HepG2 (cell line): ENCODE data around the gene B4GALT2. TPM values are rescaled to one million over a fixed set of nuclear protein-coding genes. Genes with fewer than 3 reads are reported as not detected.

Experiments used
- ATAC-seq: fragments of 200-7000 bp; cut with Tn5 transposase; 3 replicates; pipeline ENCODE4 v1.9.1; 2020; ENCODE audit warnings: mild to moderate bottlenecking, moderate library complexity
- BruUV-seq: library from RNA; stranded (reverse); fragments of 400-500 nt; replicated peaks from 2 replicates; lab custom pipeline; 2021; lab: Mats Ljungman, UMichigan
- CTCF ChIA-PET: fragments of 300-600 bp; formaldehyde crosslinking; extraction: SDS; loops from one replicate; lab custom pipeline; 2021; ENCODE audit warnings: low total read pairs, inconsistent platforms, low intra/inter-chr PET ratio; lab: Yijun Ruan, JAX
- POLR2A ChIA-PET: fragments of 350-600 bp; sonication (Branson Sonifier 250); formaldehyde crosslinking; loops from one replicate; lab custom pipeline; 2020; ENCODE audit warnings: antibody characterized with exemption, inconsistent platforms; lab: Yijun Ruan, JAX
- DNase-seq: peaks from one replicate; pipeline ENCODE4 v3.0.0-alpha.2; 2015; ENCODE audit warnings: low spot score
- FAIRE-seq: peaks from 3 replicates; lab custom pipeline; 2011; peaks lifted over from hg19 to GRCh38; lab: Jason Lieb, UNC
- H2AFZ ChIP-seq: one replicate; pipeline ENCODE4 v1.6.1; 2011; ENCODE audit warnings: low read length, inconsistent platforms
- H3K27ac ChIP-seq: fragments of 300-600 bp; 3 replicates; pipeline ENCODE4 v1.8.0; 2011; ENCODE audit warnings: mixed run types, mild to moderate bottlenecking, mixed read lengths, low read length, inconsistent platforms; ENCODE audit not compliant: insufficient read depth; ENCODE audit errors: extremely low read length
- H3K27me3 ChIP-seq, 2 experiments: fragments of 200-600 bp in 1 of 2; 2 replicates in 1 of 2; 3 replicates in 1 of 2; pipeline versions ENCODE4 v1.6.0 to v1.8.0; 2011; ENCODE audit warnings: low read length in 2 of 2, mild to moderate bottlenecking in 2 of 2, moderate library complexity in 2 of 2, inconsistent platforms in 1 of 2; ENCODE audit not compliant: insufficient read depth in 2 of 2, control insufficient read depth in 1 of 2
- H3K36me3 ChIP-seq, 2 experiments: fragments of 200-600 bp in 1 of 2; replicated peaks in 1 of 2; 2 replicates in 1 of 2; 3 replicates in 1 of 2; pipeline versions ENCODE4 v1.5.1 to v1.8.0; 2011; ENCODE audit warnings: low read length in 2 of 2, inconsistent platforms in 1 of 2; ENCODE audit not compliant: insufficient read depth in 2 of 2, control insufficient read depth in 1 of 2
- H3K4me1 ChIP-seq: 2 replicates; pipeline ENCODE4 v1.5.1; 2012; ENCODE audit warnings: low read length, inconsistent platforms; ENCODE audit not compliant: insufficient read depth
- H3K4me2 ChIP-seq: 2 replicates; pipeline ENCODE4 v1.6.0; 2011; ENCODE audit warnings: low read depth, low read length, inconsistent platforms
- H3K4me3 ChIP-seq, 3 experiments: fragments of 200-600 bp in 1 of 3; sonication (generic), shearing (Covaris generic) in 1 of 3; replicated peaks in 1 of 3; 2 replicates each; pipeline ENCODE4 v1.5.1; 2011 to 2016; ENCODE audit warnings: low read length in 3 of 3, inconsistent platforms in 2 of 3, low read depth in 2 of 3, mild to moderate bottlenecking in 2 of 3, control low read depth in 1 of 3, mixed read lengths in 1 of 3; ENCODE audit not compliant: insufficient read depth in 1 of 3
- H3K79me2 ChIP-seq: one replicate; pipeline ENCODE4 v1.6.1; 2011; ENCODE audit warnings: low read length, inconsistent platforms; ENCODE audit not compliant: insufficient read depth
- H3K9ac ChIP-seq: 2 replicates; pipeline ENCODE4 v1.6.0; 2011; ENCODE audit warnings: mild to moderate bottlenecking, low read depth, low read length, inconsistent platforms; ENCODE audit not compliant: insufficient read depth
- H3K9me3 ChIP-seq: 2 replicates; pipeline ENCODE4 v1.5.1; 2012; ENCODE audit warnings: mild to moderate bottlenecking, low read length
- H4K20me1 ChIP-seq: 2 replicates; pipeline ENCODE4 v1.6.0; 2011; ENCODE audit warnings: inconsistent platforms, mild to moderate bottlenecking, low read length, moderate library complexity; ENCODE audit not compliant: insufficient read depth
- CHD4 ChIP-seq: fragments of 200-600 bp; sonication (generic); IDR thresholded peaks from 2 replicates; pipeline ENCODE4 v1.7.0; 2017; ENCODE audit warnings: mild to moderate bottlenecking, low read length, borderline replicate concordance
- ESRRA ChIP-seq: sonication (generic); formaldehyde crosslinking; IDR thresholded peaks from 2 replicates; pipeline ENCODE4 v1.5.1; 2020; ENCODE audit warnings: mild to moderate bottlenecking, low read depth, missing genetic modification reagents
- FOXK2 ChIP-seq: fragments of 450-650 bp; IDR thresholded peaks from 2 replicates; pipeline ENCODE4 v1.6.1; 2016
- HMG20A ChIP-seq: IDR thresholded peaks from 2 replicates; pipeline ENCODE4 v1.6.1; 2016; ENCODE audit warnings: borderline replicate concordance
- HNRNPK ChIP-seq: fragments of 200-400 bp; formaldehyde crosslinking; IDR thresholded peaks from 2 replicates; pipeline ENCODE4 v1.6.1; 2018; ENCODE audit warnings: low read length, low read depth, moderate library complexity, mild to moderate bottlenecking; ENCODE audit not compliant: poor library complexity, severe bottlenecking
- MAZ ChIP-seq, 2 experiments: sonication (generic) in 1 of 2; formaldehyde crosslinking in 1 of 2; IDR thresholded peaks; 2 replicates each; pipeline versions ENCODE4 v1.5.0 to v1.6.1; 2012 to 2020; ENCODE audit warnings: low read depth in 2 of 2, mild to moderate bottlenecking in 2 of 2, borderline replicate concordance in 1 of 2, improper control_type of control experiment in 1 of 2, low read length in 1 of 2, missing genetic modification reagents in 1 of 2, moderate library complexity in 1 of 2
- PHF5A ChIP-seq: IDR thresholded peaks from one replicate; pipeline ENCODE4 v1.6.1; 2018; ENCODE audit warnings: low read depth, missing genetic modification reagents; ENCODE audit not compliant: unreplicated experiment
- SOX5 ChIP-seq: IDR thresholded peaks from 2 replicates; pipeline ENCODE4 v1.6.1; 2016; ENCODE audit warnings: borderline replicate concordance
- SYNCRIP ChIP-seq: fragments of 200-400 bp; formaldehyde crosslinking; IDR thresholded peaks from 2 replicates; pipeline ENCODE4 v1.6.1; 2018; ENCODE audit warnings: mild to moderate bottlenecking, low read depth, low read length; ENCODE audit not compliant: insufficient read depth
- TBX3 ChIP-seq: fragments of 450-650 bp; IDR thresholded peaks from 2 replicates; pipeline ENCODE4 v1.6.1; 2017; ENCODE audit warnings: antibody characterized with exemption, mild to moderate bottlenecking, inconsistent platforms, borderline replicate concordance
- whole genome bisulfite sequencing: methylation state at CpG from one replicate; pipeline ENCODE4 v1.1.6; 2017; ENCODE audit warnings: low lambda C conversion rate; 5-methylcytosine and 5-hydroxymethylcytosine counted together
- in situ Hi-C: cut with HindIII; loops from 2 replicates; pipeline ENCODE4 v1.10.0; 2017; ENCODE audit warnings: low pct_unique_long_range_greater_than_20kb; ENCODE audit not compliant: extremely low pct_ligation_motif_present
- intact Hi-C: fragments of 100-400 bp; cut with micrococcal nuclease; formaldehyde crosslinking; loops from one replicate; pipeline ENCODE4 v1.10.0; 2022; ENCODE audit not compliant: unreplicated experiment
- polyA plus RNA-seq, 8 experiments: library from polyadenylated mRNA; depleted of rRNA in 3 of 8; stranded (reverse) in 7 of 8; unstranded in 1 of 8; fragments of >200 nt; fragmentation: Illumina TruSeq in 4 of 8; extraction: Trizol in 4 of 8; gene quantifications; 2 replicates each; pipeline versions ENCODE4 v1.2.1 to v1.2.3, GENCODE V29; 2011 to 2016; ENCODE audit warnings: low read depth in 4 of 8, missing spikeins in 1 of 8, mixed read lengths in 1 of 8; ENCODE audit not compliant: insufficient read depth in 1 of 8
- total RNA-seq, 5 experiments: library from RNA; depleted of rRNA; stranded (reverse); fragments of >200 nt; fragmentation: Illumina TruSeq; extraction: Trizol; gene quantifications; 2 replicates each; pipeline ENCODE4 v1.2.3, GENCODE V29; 2016; ENCODE audit warnings: low read depth in 1 of 5
- TF ChIP-seq, protein P1 (sequence below): sonication (generic); formaldehyde crosslinking; IDR thresholded peaks from 2 replicates; pipeline ENCODE4 v1.4.0; 2020; ENCODE audit warnings: mild to moderate bottlenecking, missing genetic modification reagents
- TF ChIP-seq, protein P2 (sequence below): sonication (generic); formaldehyde crosslinking; IDR thresholded peaks from 2 replicates; pipeline ENCODE4 v1.4.0; 2020; ENCODE audit warnings: missing genetic modification reagents, borderline replicate concordance
- TF ChIP-seq, protein P3 (sequence below): sonication (generic); formaldehyde crosslinking; IDR thresholded peaks from 2 replicates; pipeline ENCODE4 v1.5.1; 2020; ENCODE audit warnings: mild to moderate bottlenecking, missing genetic modification reagents, borderline replicate concordance
- TF ChIP-seq, protein P4 (sequence below): IDR thresholded peaks from 2 replicates; pipeline ENCODE4 v1.6.1; 2016; ENCODE audit warnings: low read depth, control low read depth
- TF ChIP-seq, protein P5 (sequence below): sonication (generic); formaldehyde crosslinking; IDR thresholded peaks from 2 replicates; pipeline ENCODE4 v1.4.0; 2020; ENCODE audit warnings: missing genetic modification reagents
- TF ChIP-seq, protein P6 (sequence below): sonication (generic); formaldehyde crosslinking; IDR thresholded peaks from 2 replicates; pipeline ENCODE4 v1.8.0; 2022; ENCODE audit warnings: missing genetic modification reagents, mild to moderate bottlenecking, inconsistent platforms, borderline replicate concordance

Gene B4GALT2
- total and polyA plus RNA-seq, 2 of the 13 experiments (the other 11 are each of a cell fraction or from before 2014, with no cell fraction given), result 41.9 to 78.0 TPM

DNA sequence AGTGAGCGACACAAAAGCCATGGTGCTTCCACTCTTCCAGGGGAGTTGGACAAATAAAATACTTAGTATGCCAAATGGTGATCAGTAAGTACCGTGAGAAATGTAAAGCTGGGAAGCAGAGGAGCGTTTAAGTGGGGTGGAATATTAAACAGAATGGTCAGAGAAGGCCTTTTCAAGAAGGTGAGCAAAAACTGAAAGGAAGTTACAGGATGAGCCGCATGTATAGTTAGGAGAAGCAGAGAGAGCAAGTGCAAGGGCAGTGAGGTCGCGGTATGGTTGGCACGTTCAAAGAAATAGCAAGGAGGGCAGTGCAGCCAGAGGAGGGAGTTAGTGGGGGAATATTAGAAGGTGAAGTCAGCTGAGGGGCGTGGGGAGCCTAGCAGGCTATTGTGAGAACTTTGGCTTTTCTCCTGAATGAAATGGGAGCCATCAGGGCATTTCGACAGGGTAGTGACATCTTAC is 5.0 kb upstream of the B4GALT2 start:
- Histone ChIP-seq H3K27ac (peak overlapping the region; percentile 75), H3K4me1 (peaks cover 54% of the 10 kb centered on the region), H3K4me3 (peak overlapping the region; percentile 95 to 96 (median 95)), H3K9ac (peak overlapping the region; percentile 86), H3K27me3 (no peaks in the 10 kb centered on the region), H2AFZ (peak overlapping the region; percentile 31), H3K79me2 (peaks cover 36% of the 10 kb centered on the region), H3K9me3 (no peaks in the 10 kb centered on the region), H3K36me3 (peaks cover 3 to 12% of the 10 kb centered on the region in 2 experiments; a peak in 4 of 5 replicates), H4K20me1 (peaks cover 4% of the 10 kb centered on the region; the same call in 1 of the 2 replicates), H3K4me2 (peak overlapping the region; percentile 99)
- FAIRE-seq (no peak), ATAC-seq (no peak), DNase-seq (no peak)
- CTCF ChIA-PET, result no interaction called here
- no TSS peak for BruUV-seq
- WGBS, result 57% methylated on average over 9 of the region's 9 CpGs
- in situ Hi-C loops (no loop called here), intact Hi-C loops (no loop called here)
- POLR2A ChIA-PET, result interaction anchor here (1.3 to 4.1 kb wide), 4 partner anchors 27 to 324 kb away, joined by 3 to 15 read pairs (median 10); partner anchors contain the start of genes IPO13, KDM4A and SLC6A9
- TF ChIP-seq, protein P1, sequence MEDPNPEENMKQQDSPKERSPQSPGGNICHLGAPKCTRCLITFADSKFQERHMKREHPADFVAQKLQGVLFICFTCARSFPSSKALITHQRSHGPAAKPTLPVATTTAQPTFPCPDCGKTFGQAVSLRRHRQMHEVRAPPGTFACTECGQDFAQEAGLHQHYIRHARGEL (CRISPR knock-in tag), result no peak
- TF ChIP-seq, protein P2, sequence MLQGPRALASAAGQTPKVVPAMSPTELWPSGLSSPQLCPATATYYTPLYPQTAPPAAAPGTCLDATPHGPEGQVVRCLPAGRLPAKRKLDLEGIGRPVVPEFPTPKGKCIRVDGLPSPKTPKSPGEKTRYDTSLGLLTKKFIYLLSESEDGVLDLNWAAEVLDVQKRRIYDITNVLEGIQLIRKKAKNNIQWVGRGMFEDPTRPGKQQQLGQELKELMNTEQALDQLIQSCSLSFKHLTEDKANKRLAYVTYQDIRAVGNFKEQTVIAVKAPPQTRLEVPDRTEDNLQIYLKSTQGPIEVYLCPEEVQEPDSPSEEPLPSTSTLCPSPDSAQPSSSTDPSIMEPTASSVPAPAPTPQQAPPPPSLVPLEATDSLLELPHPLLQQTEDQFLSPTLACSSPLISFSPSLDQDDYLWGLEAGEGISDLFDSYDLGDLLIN (CRISPR knock-in tag), result no peak
- TF ChIP-seq SYNCRIP (no peak), HNRNPK (no peak), HMG20A (CRISPR knock-in tag) (no peak), FOXK2 (no peak), PHF5A (no peak), MAZ (IDR thresholded peaks at IDR 0.05; ENCODE audit: borderline replicate concordance, low read depth, low read length) (no peak), MAZ (CRISPR knock-in tag; IDR thresholded peaks at IDR 0.05; ENCODE audit: low read depth) (no peak), SOX5 (CRISPR knock-in tag) (0 out of 2 replicates have a peak, but pooled peaks have one; percentile 4), TBX3 (no peak), CHD4 (no peak), ESRRA (CRISPR knock-in tag) (no peak)
- TF ChIP-seq, protein P3, sequence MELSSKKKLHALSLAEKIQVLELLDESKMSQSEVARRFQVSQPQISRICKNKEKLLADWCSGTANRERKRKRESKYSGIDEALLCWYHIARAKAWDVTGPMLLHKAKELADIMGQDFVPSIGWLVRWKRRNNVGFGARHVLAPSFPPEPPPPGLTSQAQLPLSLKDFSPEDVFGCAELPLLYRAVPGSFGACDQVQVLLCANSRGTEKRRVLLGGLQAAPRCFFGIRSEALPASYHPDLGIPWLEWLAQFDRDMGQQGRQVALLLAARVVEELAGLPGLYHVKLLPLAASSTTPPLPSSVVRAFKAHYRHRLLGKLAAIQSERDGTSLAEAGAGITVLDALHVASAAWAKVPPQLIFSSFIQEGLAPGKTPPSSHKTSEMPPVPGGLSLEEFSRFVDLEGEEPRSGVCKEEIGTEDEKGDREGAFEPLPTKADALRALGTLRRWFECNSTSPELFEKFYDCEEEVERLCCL (CRISPR knock-in tag), result no peak
- TF ChIP-seq, protein P4, sequence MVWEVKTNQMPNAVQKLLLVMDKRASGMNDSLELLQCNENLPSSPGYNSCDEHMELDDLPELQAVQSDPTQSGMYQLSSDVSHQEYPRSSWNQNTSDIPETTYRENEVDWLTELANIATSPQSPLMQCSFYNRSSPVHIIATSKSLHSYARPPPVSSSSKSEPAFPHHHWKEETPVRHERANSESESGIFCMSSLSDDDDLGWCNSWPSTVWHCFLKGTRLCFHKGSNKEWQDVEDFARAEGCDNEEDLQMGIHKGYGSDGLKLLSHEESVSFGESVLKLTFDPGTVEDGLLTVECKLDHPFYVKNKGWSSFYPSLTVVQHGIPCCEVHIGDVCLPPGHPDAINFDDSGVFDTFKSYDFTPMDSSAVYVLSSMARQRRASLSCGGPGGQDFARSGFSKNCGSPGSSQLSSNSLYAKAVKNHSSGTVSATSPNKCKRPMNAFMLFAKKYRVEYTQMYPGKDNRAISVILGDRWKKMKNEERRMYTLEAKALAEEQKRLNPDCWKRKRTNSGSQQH (CRISPR knock-in tag), result 0 out of 2 replicates have a peak, but pooled peaks have one; percentile 52
- TF ChIP-seq, protein P5, sequence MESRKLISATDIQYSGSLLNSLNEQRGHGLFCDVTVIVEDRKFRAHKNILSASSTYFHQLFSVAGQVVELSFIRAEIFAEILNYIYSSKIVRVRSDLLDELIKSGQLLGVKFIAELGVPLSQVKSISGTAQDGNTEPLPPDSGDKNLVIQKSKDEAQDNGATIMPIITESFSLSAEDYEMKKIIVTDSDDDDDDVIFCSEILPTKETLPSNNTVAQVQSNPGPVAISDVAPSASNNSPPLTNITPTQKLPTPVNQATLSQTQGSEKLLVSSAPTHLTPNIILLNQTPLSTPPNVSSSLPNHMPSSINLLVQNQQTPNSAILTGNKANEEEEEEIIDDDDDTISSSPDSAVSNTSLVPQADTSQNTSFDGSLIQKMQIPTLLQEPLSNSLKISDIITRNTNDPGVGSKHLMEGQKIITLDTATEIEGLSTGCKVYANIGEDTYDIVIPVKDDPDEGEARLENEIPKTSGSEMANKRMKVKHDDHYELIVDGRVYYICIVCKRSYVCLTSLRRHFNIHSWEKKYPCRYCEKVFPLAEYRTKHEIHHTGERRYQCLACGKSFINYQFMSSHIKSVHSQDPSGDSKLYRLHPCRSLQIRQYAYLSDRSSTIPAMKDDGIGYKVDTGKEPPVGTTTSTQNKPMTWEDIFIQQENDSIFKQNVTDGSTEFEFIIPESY (CRISPR knock-in tag), result peak; percentile 41; the same call in 1 of the 2 replicates
- TF ChIP-seq, protein P6, sequence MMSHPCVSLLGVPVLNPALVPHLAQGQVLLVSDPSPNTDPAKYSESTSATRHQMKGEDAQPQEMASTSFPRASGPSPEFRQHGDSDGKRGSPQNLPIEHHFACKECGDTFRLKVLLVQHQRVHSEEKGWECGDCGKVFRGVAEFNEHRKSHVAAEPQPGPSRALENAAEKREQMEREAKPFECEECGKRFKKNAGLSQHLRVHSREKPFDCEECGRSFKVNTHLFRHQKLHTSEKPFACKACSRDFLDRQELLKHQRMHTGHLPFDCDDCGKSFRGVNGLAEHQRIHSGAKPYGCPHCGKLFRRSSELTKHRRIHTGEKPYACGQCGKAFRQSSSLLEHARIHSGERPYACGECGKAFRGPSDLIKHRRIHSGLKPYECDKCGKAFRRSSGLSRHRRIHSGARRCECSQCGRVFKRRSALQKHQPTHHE (CRISPR knock-in tag), result no peak
